Measurements from ENCODE around the gene MTAP.

The MTAP gene

GRCh38 chr9:21904371-21904770, 101.9 kb downstream of the MTAP start:
- Histone ChIP-seq H3K36me3 (ENCODE audit: control insufficient read depth, insufficient read depth, low read length) (no peaks in the 10 kb centered on the region), H3K9ac (ENCODE audit: low read length) (no peak overlapping the region), H3K27me3 (ENCODE audit: control insufficient read depth, insufficient read depth, low read length) (no peaks in the 10 kb centered on the region), H3K27ac (ENCODE audit: low read depth, low read length) (no peak overlapping the region), H3K4me3 (ENCODE audit: low read length) (no peak overlapping the region), H3K4me1 (ENCODE audit: control insufficient read depth, insufficient read depth, low read length) (no peaks in the 10 kb centered on the region)

DNA sequence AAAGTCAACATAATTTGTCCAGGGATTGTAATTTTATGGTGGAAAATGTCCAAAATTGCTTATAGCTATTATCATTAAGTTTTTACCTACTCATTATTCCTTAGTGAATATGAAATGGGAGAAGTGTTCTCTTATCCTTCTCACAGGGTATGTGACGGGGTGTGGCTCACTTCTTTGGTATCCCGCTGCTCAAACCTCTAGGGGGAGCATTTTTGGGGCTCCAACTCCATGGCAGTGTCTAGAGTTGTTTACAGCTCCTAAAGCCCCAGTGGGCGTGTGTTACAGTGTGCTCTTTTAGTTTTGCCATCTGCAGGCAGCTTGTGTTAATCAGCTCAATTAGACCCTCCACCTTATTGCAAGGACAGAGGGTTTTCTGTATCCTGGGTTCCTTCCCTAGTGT, 102.3 kb downstream of the MTAP start:
- Histone ChIP-seq H3K27me3 (ENCODE audit: control insufficient read depth, insufficient read depth, low read length) (no peaks in the 10 kb centered on the region), H3K27ac (ENCODE audit: low read depth, low read length) (no peak overlapping the region), H3K4me3 (ENCODE audit: low read length) (no peak overlapping the region), H3K36me3 (ENCODE audit: control insufficient read depth, insufficient read depth, low read length) (no peaks in the 10 kb centered on the region), H3K9ac (ENCODE audit: low read length) (no peak overlapping the region), H3K4me1 (ENCODE audit: control insufficient read depth, insufficient read depth, low read length) (no peaks in the 10 kb centered on the region)

GRCh38 chr9:21906213-21906612, 103.8 kb downstream of the MTAP start:
- H3K4me1 ChIP-seq (ENCODE audit: control insufficient read depth, insufficient read depth, low read length), result no peaks in the 10 kb centered on the region
- no peaks in the 10 kb centered on the region for H3K27me3 ChIP-seq (ENCODE audit: control insufficient read depth, insufficient read depth, low read length)
- H3K9ac ChIP-seq (ENCODE audit: low read length), result no peak overlapping the region
- H3K36me3 ChIP-seq (ENCODE audit: control insufficient read depth, insufficient read depth, low read length), result no peaks in the 10 kb centered on the region
- H3K27ac ChIP-seq (ENCODE audit: low read depth, low read length), result no peak overlapping the region
- H3K4me3 ChIP-seq (ENCODE audit: low read length), result no peak overlapping the region

DNA sequence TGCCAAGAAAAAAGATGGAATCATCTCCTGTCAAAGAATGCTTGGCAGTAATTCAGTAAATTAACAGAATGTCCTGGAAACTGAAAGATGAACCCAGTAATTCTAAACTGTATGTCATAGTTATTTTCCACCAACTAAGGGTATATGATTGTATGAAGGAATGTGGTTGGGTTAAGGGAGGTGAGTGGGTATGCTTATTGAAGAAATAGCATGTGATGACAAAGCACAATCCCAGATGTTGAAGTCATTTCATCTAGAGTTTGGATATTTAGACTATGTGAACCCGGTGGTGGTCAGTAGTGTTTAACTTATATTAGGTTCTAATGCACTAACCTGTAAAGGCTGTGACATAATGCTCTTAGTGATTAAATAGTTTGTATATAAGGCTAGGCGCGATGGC, 104.4 kb downstream of the MTAP start:
- Histone ChIP-seq H3K27ac (ENCODE audit: low read depth, low read length) (no peak overlapping the region), H3K4me3 (ENCODE audit: low read length) (no peak overlapping the region)

GRCh38 chr9:21919377-21920362, 117.2 kb downstream of the MTAP start:
- Histone ChIP-seq H3K36me3 (ENCODE audit: control insufficient read depth, insufficient read depth, low read length) (no peaks in the 10 kb centered on the region), H3K27me3 (ENCODE audit: control insufficient read depth, insufficient read depth, low read length) (no peaks in the 10 kb centered on the region), H3K4me1 (ENCODE audit: control insufficient read depth, insufficient read depth, low read length) (no peaks in the 10 kb centered on the region), H3K27ac (ENCODE audit: low read depth, low read length) (no peak overlapping the region), H3K4me3 (ENCODE audit: low read length) (no peak overlapping the region), H3K9ac (ENCODE audit: low read length) (no peak overlapping the region)

More for the DNA sequence above, 104.4 kb downstream of the MTAP start:
- Histone ChIP-seq H3K36me3 (ENCODE audit: control insufficient read depth, insufficient read depth, low read length) (no peaks in the 10 kb centered on the region), H3K4me1 (ENCODE audit: control insufficient read depth, insufficient read depth, low read length) (no peaks in the 10 kb centered on the region), H3K27me3 (ENCODE audit: control insufficient read depth, insufficient read depth, low read length) (no peaks in the 10 kb centered on the region), H3K9ac (ENCODE audit: low read length) (no peak overlapping the region)

- H3K36me3 ChIP-seq (ENCODE audit: control insufficient read depth, insufficient read depth, low read length), result no peaks in the 10 kb centered on the region
- H3K27ac ChIP-seq (ENCODE audit: low read depth, low read length), result no peak overlapping the region
- no peak overlapping the region for H3K4me3 ChIP-seq (ENCODE audit: low read length)
Observed at GRCh38 chr9:21923694-21924093, 121.3 kb downstream of the MTAP start.

DNA sequence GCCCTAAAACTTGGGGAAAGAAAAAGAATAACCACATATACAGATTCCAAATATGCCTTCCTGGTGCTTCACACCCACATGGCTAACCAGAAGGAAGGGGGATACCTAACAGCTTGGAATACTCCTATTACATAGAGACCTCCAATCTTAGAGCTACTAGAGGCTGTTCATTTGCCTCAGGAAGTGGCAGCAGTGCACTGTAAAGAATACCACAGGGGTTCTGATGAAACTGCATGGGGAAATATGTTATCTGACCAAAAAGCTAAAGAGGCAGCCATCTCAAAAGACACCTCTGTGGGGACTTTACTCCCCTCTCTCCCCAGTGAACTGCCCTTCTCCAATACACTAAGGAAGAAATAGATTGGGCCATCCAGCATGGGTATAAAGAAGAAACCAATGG, 125.3 kb downstream of the MTAP start:
- H3K27ac ChIP-seq (ENCODE audit: low read depth, low read length), result no peak overlapping the region
- no peaks in the 10 kb centered on the region for H3K36me3 ChIP-seq (ENCODE audit: control insufficient read depth, insufficient read depth, low read length)
- H3K27me3 ChIP-seq (ENCODE audit: control insufficient read depth, insufficient read depth, low read length), result no peaks in the 10 kb centered on the region
- no peak overlapping the region for H3K9ac ChIP-seq (ENCODE audit: low read length)
- H3K4me1 ChIP-seq (ENCODE audit: control insufficient read depth, insufficient read depth, low read length), result no peaks in the 10 kb centered on the region
- H3K4me3 ChIP-seq (ENCODE audit: low read length), result no peak overlapping the region

More at GRCh38 chr9:21923694-21924093, 121.3 kb downstream of the MTAP start:
- Histone ChIP-seq H3K27me3 (ENCODE audit: control insufficient read depth, insufficient read depth, low read length) (no peaks in the 10 kb centered on the region), H3K9ac (ENCODE audit: low read length) (no peak overlapping the region), H3K4me1 (ENCODE audit: control insufficient read depth, insufficient read depth, low read length) (no peaks in the 10 kb centered on the region)

DNA sequence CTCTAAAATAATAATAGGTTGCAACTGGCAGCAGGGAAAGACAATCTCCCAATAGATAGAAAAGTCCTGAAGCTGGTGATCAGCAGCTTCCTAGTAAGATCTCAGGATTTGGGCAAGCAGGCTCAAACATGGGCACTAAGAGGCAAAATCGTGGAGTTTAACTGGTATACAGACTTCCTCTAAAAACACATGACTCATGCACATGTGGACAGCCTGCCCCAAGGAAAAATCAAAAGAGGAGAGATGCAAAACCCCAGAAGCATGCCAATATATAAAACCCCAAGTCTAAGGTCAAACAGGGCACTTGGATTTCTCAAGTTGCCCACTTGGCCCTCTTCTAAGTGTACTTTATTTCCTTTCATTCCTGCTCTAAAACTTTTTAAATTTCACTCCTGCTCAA, 129.0 kb downstream of the MTAP start:
- no peak overlapping the region for H3K27ac ChIP-seq (ENCODE audit: low read depth, low read length)
- no peaks in the 10 kb centered on the region for H3K27me3 ChIP-seq (ENCODE audit: control insufficient read depth, insufficient read depth, low read length)
- H3K4me1 ChIP-seq (ENCODE audit: control insufficient read depth, insufficient read depth, low read length), result no peaks in the 10 kb centered on the region
- no peak overlapping the region for H3K9ac ChIP-seq (ENCODE audit: low read length)
- H3K36me3 ChIP-seq (ENCODE audit: control insufficient read depth, insufficient read depth, low read length), result no peaks in the 10 kb centered on the region
- no peak overlapping the region for H3K4me3 ChIP-seq (ENCODE audit: low read length)

DNA sequence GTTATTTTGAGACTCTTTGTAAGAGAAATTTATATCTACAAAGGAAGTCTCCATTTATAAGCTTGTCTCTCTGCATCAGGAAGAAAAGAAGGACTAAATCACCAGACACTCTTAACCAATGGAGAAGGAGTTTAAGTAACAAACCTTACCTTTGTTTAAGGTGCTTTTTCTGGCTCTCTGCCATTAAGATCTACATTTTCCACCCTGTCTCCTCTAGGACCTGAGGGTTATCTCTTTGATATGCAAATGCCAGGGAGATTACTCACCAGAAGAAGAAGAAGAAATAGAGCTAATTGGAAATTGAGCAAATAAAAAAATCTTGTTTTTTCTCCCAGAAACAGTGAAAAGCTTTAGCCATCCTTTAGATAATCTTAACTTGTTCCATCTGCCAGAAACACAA, 130.8 kb downstream of the MTAP start:
- Histone ChIP-seq H3K9ac (ENCODE audit: low read length) (no peak overlapping the region), H3K36me3 (ENCODE audit: control insufficient read depth, insufficient read depth, low read length) (no peaks in the 10 kb centered on the region), H3K4me1 (ENCODE audit: control insufficient read depth, insufficient read depth, low read length) (no peaks in the 10 kb centered on the region), H3K27me3 (ENCODE audit: control insufficient read depth, insufficient read depth, low read length) (no peaks in the 10 kb centered on the region), H3K27ac (ENCODE audit: low read depth, low read length) (no peak overlapping the region), H3K4me3 (ENCODE audit: low read length) (no peak overlapping the region)

DNA sequence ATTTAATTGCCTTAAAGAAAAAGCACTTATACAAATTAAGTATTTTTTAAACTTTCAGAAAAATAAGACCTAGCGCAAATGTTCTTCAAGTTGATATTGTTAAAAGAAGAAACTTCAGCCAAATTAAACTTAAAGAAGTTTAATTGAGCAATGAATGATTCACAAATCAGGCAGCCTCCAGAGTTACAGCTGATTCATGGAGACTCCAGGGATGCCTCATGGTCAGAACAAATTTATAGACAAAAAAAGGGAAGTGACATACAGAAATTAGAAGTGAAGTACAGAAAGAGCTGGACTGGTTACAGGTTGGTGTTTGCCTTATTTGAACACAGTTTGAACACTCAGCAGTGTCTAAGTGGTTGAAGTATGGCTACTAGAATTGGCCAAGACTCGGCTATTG, 131.4 kb downstream of the MTAP start:
- Histone ChIP-seq H3K9ac (ENCODE audit: low read length) (no peak overlapping the region), H3K4me3 (ENCODE audit: low read length) (no peak overlapping the region), H3K27me3 (ENCODE audit: control insufficient read depth, insufficient read depth, low read length) (no peaks in the 10 kb centered on the region), H3K4me1 (ENCODE audit: control insufficient read depth, insufficient read depth, low read length) (no peaks in the 10 kb centered on the region), H3K36me3 (ENCODE audit: control insufficient read depth, insufficient read depth, low read length) (no peaks in the 10 kb centered on the region), H3K27ac (ENCODE audit: low read depth, low read length) (no peak overlapping the region)

DNA sequence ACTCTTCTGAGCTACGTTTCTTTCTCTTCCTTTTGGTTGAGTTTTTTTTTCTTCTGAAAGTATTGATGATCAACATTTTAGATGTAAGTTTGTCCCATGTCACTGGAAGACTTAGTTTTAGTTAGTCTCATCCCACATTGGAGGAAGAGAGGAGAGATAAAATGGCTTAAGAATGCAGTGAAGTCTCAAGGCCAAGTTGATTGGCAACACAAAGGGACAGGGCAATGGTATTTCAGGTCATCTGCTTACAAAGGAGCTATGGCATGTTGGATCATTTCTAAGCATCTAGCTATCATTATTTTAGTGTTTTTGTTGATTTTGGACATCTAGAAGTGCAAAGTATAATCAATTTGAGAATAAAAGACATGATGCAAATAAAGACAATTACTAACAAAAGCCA, 133.2 kb downstream of the MTAP start:
- H3K27me3 ChIP-seq (ENCODE audit: control insufficient read depth, insufficient read depth, low read length), result no peaks in the 10 kb centered on the region
- no peak overlapping the region for H3K9ac ChIP-seq (ENCODE audit: low read length)
- no peaks in the 10 kb centered on the region for H3K36me3 ChIP-seq (ENCODE audit: control insufficient read depth, insufficient read depth, low read length)
- H3K4me3 ChIP-seq (ENCODE audit: low read length), result no peak overlapping the region
- no peak overlapping the region for H3K27ac ChIP-seq (ENCODE audit: low read depth, low read length)
- no peaks in the 10 kb centered on the region for H3K4me1 ChIP-seq (ENCODE audit: control insufficient read depth, insufficient read depth, low read length)

DNA sequence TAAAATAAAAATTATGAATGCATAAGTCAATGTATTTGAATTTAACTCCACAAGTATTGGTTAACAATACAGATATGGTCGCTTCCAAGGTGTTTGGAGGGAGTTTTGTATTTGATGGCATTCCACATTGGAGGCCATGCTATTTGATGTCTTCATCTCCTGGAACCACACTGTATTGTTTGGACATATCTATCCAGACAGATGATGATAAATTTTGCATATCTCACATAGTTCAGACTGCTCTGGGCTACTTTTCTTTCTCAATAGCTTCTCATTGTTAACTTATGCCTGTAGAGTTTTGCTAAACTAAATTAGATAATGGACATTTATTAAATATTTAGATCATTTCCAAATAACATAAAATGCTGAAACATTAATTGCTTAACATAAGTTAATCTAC, 133.7 kb downstream of the MTAP start:
- Histone ChIP-seq H3K36me3 (ENCODE audit: control insufficient read depth, insufficient read depth, low read length) (no peaks in the 10 kb centered on the region), H3K27me3 (ENCODE audit: control insufficient read depth, insufficient read depth, low read length) (no peaks in the 10 kb centered on the region), H3K9ac (ENCODE audit: low read length) (no peak overlapping the region), H3K4me3 (ENCODE audit: low read length) (no peak overlapping the region), H3K27ac (ENCODE audit: low read depth, low read length) (no peak overlapping the region), H3K4me1 (ENCODE audit: control insufficient read depth, insufficient read depth, low read length) (no peaks in the 10 kb centered on the region)

Measured in rectal smooth muscle tissue (tissue), 1 donor.